DND-41 (cell line): Measurements from ENCODE around the gene MIOS.

ENCODE experiments used
- ATAC-seq: fragments of 200-7000 bp; cut with Tn5 transposase; 3 replicates; pipeline ENCODE4 v1.9.1; 2021; ENCODE audit warnings: low read depth; ENCODE audit not compliant: insufficient read depth
- DNase-seq: peaks from one replicate; pipeline ENCODE4 v3.0.0-alpha.2; 2020
- H2AFZ ChIP-seq: 2 replicates; pipeline ENCODE4 v1.6.0; 2012; ENCODE audit warnings: low read depth, low read length
- H3K27ac ChIP-seq: 2 replicates; pipeline ENCODE4 v1.5.1; 2012; ENCODE audit warnings: low read length, inconsistent platforms
- H3K27me3 ChIP-seq: fragments of 200-600 bp; sonication (generic); 2 replicates; pipeline ENCODE4 v1.6.0; 2012; ENCODE audit warnings: low read length, mild to moderate bottlenecking, inconsistent platforms; ENCODE audit not compliant: insufficient read depth, poor library complexity
- H3K36me3 ChIP-seq: 2 replicates; pipeline ENCODE4 v1.5.1; 2012; ENCODE audit warnings: low read length, inconsistent platforms; ENCODE audit not compliant: insufficient read depth
- H3K4me1 ChIP-seq: 2 replicates; pipeline ENCODE4 v1.5.1; 2012; ENCODE audit warnings: mild to moderate bottlenecking, low read length; ENCODE audit not compliant: insufficient read depth
- H3K4me2 ChIP-seq: 2 replicates; pipeline ENCODE4 v1.6.0; 2012; ENCODE audit warnings: mild to moderate bottlenecking, moderate library complexity, low read length, inconsistent platforms; ENCODE audit not compliant: insufficient read depth
- H3K4me3 ChIP-seq, 2 experiments: fragments of 200-600 bp in 1 of 2; shearing (Covaris generic) in 1 of 2; 2 replicates each; pipeline ENCODE4 v1.5.1; 2012 to 2016; ENCODE audit warnings: inconsistent platforms in 2 of 2, low read length in 2 of 2, mild to moderate bottlenecking in 2 of 2, low read depth in 1 of 2, moderate library complexity in 1 of 2
- H3K79me2 ChIP-seq: 2 replicates; pipeline ENCODE4 v1.6.0; 2012; ENCODE audit warnings: low read length, inconsistent platforms; ENCODE audit not compliant: insufficient read depth
- H3K9ac ChIP-seq: 2 replicates; pipeline ENCODE4 v1.6.0; 2012; ENCODE audit warnings: low read depth, mild to moderate bottlenecking, inconsistent platforms, low read length, moderate library complexity
- H3K9me3 ChIP-seq: 2 replicates; pipeline ENCODE4 v1.5.1; 2012; ENCODE audit warnings: low read length, moderate library complexity, mild to moderate bottlenecking, inconsistent platforms; ENCODE audit not compliant: insufficient read depth, severe bottlenecking
- H4K20me1 ChIP-seq: 2 replicates; pipeline ENCODE4 v1.6.0; 2012; ENCODE audit warnings: low read length; ENCODE audit not compliant: insufficient read depth
- CTCF ChIP-seq: IDR thresholded peaks from 2 replicates; pipeline ENCODE4 v1.5.1; 2012; ENCODE audit warnings: borderline replicate concordance, low read length, moderate library complexity, mild to moderate bottlenecking; ENCODE audit not compliant: poor library complexity, severe bottlenecking; ENCODE audit errors: extremely low read depth
- EZH2 ChIP-seq: IDR thresholded peaks from 3 replicates; pipeline ENCODE4 v1.6.1; 2012; ENCODE audit warnings: borderline replicate concordance, low read depth, mild to moderate bottlenecking, moderate library complexity, low read length, inconsistent platforms; ENCODE audit not compliant: severe bottlenecking

The MIOS gene

DNA sequence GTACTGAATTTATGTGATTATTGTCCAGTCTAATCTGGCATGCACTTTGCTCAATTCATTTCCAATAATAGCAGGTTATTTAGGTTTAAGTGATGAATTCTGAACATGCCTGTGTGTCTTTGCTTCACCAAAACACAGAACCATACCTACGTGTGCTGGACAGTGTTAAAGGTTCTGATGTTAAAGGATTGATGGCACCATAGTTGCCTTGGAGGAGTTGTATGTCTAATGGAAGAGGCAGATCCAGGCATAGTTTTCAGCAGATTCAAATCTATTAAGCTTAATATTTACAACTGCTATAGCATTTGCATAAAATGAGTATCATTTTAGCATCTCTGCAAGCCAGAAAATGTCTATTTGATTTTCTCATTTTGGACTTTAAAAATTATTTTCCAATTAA lies 45.8 kb downstream of the MIOS start:
- TF ChIP-seq EZH2 (no peak), CTCF (no peak)
- Histone ChIP-seq H3K36me3 (peaks cover 4% of the 10 kb centered on the region; the same call in 1 of the 2 replicates), H3K4me2 (no peak overlapping the region), H3K79me2 (no peaks in the 10 kb centered on the region), H3K27ac (no peak overlapping the region), H3K9me3 (no peaks in the 10 kb centered on the region), H2AFZ (no peak overlapping the region), H3K4me1 (peaks cover 10% of the 10 kb centered on the region), H3K9ac (no peak overlapping the region), H4K20me1 (no peaks in the 10 kb centered on the region), H3K27me3 (no peaks in the 10 kb centered on the region), H3K4me3 (no peak overlapping the region)
- no peak for ATAC-seq
- no peak for DNase-seq

GRCh38 chr7:7613210-7613609 lies 46.5 kb downstream of the MIOS start:
- H4K20me1 ChIP-seq = no peaks in the 10 kb centered on the region
- H3K27me3 ChIP-seq = no peaks in the 10 kb centered on the region
- no peak for ATAC-seq

GRCh38 chr7:7614018-7614741 lies 47.5 kb downstream of the MIOS start:
- no peak for TF ChIP-seq EZH2
- no peak for TF ChIP-seq CTCF
- no peak for ATAC-seq
- Histone ChIP-seq H3K9me3 (no peaks in the 10 kb centered on the region), H3K27ac (no peak overlapping the region), H3K36me3 (no peaks in the 10 kb centered on the region), H4K20me1 (no peaks in the 10 kb centered on the region), H3K27me3 (no peaks in the 10 kb centered on the region), H3K4me1 (peaks cover 21% of the 10 kb centered on the region), H2AFZ (no peak overlapping the region), H3K4me3 (no peak overlapping the region), H3K79me2 (no peaks in the 10 kb centered on the region), H3K9ac (no peak overlapping the region), H3K4me2 (no peak overlapping the region)
- no peak for DNase-seq

More at GRCh38 chr7:7613210-7613609, 46.5 kb downstream of the MIOS start:
- Histone ChIP-seq H3K36me3 (peaks cover 4% of the 10 kb centered on the region; the same call in 1 of the 2 replicates), H3K9ac (no peak overlapping the region), H3K27ac (no peak overlapping the region), H3K4me2 (no peak overlapping the region), H3K4me1 (peaks cover 17% of the 10 kb centered on the region), H3K79me2 (no peaks in the 10 kb centered on the region), H2AFZ (no peak overlapping the region), H3K9me3 (no peaks in the 10 kb centered on the region), H3K4me3 (no peak overlapping the region)
- TF ChIP-seq CTCF = no peak
- no peak for TF ChIP-seq EZH2
- DNase-seq = no peak
